Lower leg skin (tissue), 4 donors: ENCODE results near the gene BEND5. TPM values are rescaled to one million over a fixed set of nuclear protein-coding genes. Genes with fewer than 3 reads are reported as not detected.

Experiments
- DNase-seq, 2 donors: peaks; one replicate each; pipeline ENCODE4 v3.0.0-alpha.2; 2019; ENCODE audit warnings: low spot score in 2 of 2
- H3K4me3 ChIP-seq: fragments of 200-600 bp; sonication (generic); 2 replicates; pipeline ENCODE4 v1.5.1; 2017; ENCODE audit warnings: mild to moderate bottlenecking, low read depth; ENCODE audit not compliant: poor library complexity, severe bottlenecking
- CTCF ChIP-seq, 3 donors: fragments of 450-650 bp; IDR thresholded peaks; one replicate each; pipeline ENCODE4 v1.5.1; 2016; ENCODE audit warnings: antibody characterized with exemption in 3 of 3, mild to moderate bottlenecking in 3 of 3, moderate library complexity in 2 of 3
- POLR2A ChIP-seq, 2 donors: fragments of 450-650 bp; IDR thresholded peaks; one replicate each; pipeline ENCODE4 v1.6.1; 2016 to 2017; ENCODE audit warnings: antibody characterized with exemption in 2 of 2, mild to moderate bottlenecking in 1 of 2, moderate library complexity in 1 of 2
- WGBS, 2 donors: methylation state at CpG; one replicate each; pipeline ENCODE4 v1.1.5; 2018; 5-methylcytosine and 5-hydroxymethylcytosine counted together
- intact Hi-C: fragments of 100-400 bp; cut with DNase I; formaldehyde crosslinking; loops from one replicate; pipeline ENCODE4 v1.15.0; 2023; ENCODE audit warnings: low total_unique reads
- total RNA-seq, 4 donors: library from RNA; depleted of rRNA; stranded (reverse); fragments of >200 nt; gene quantifications; one replicate each; pipeline ENCODE4 v1.1.0, GENCODE V29; 2016

The BEND5 gene
- total RNA-seq: 1 to 10 TPM in 2 of 4 donors, under 1 TPM in 1, not detected in 1; 0.67 to 2.5 (median 1.1) TPM

GRCh38 chr1:48776393-48777218, at the start of gene BEND5:
BEND5 (minus strand) TSS chr1:48776891; CDS start chr1:48776831, 60 bp downstream.
- intact Hi-C loops: no loop called here
- 1 to 2% methylated on average over 33 to 36 of the region's 73 CpGs for WGBS, 2 donors
- TF ChIP-seq POLR2A (IDR thresholded peaks at IDR 0.05): no peak
- TF ChIP-seq CTCF (IDR thresholded peaks at IDR 0.05): no peak
- peak within 1 kb of the TSS; percentile 67 for H3K4me3 ChIP-seq
- DNase-seq: peak; percentile 16 to 90

GRCh38 chr1:48823168-48823567, 46.5 kb upstream of the BEND5 start:
- no peak for DNase-seq
- intact Hi-C loops: no loop called here
- no peak overlapping the region for H3K4me3 ChIP-seq
- TF ChIP-seq POLR2A (IDR thresholded peaks at IDR 0.05) (no peak), CTCF (IDR thresholded peaks at IDR 0.05) (no peak)

- no peak overlapping the region for H3K4me3 ChIP-seq
- 85 to 94% methylated on average over 3 of the region's 3 CpGs for WGBS, 2 donors
- TF ChIP-seq CTCF (IDR thresholded peaks at IDR 0.05): no peak
- no peak for TF ChIP-seq POLR2A (IDR thresholded peaks at IDR 0.05)
- intact Hi-C loops: no loop called here
- no peak for DNase-seq
Observed at GRCh38 chr1:48820491-48820890, 43.8 kb upstream of the BEND5 start.

GRCh38 chr1:48817505-48818114, 40.9 kb upstream of the BEND5 start:
- WGBS, 2 donors: 77 to 79% methylated on average over 4 of the region's 4 CpGs
- no peak overlapping the region for H3K4me3 ChIP-seq
- TF ChIP-seq CTCF (IDR thresholded peaks at IDR 0.05) (no peak), POLR2A (IDR thresholded peaks at IDR 0.05) (no peak)
- peak in 1 of 2 donors; percentile 20 for DNase-seq
- intact Hi-C loops: no loop called here

- intact Hi-C loops: no loop called here
- TF ChIP-seq CTCF (IDR thresholded peaks at IDR 0.05) (no peak), POLR2A (IDR thresholded peaks at IDR 0.05) (no peak)
- 61 to 69% methylated on average over 4 of the region's 4 CpGs for WGBS, 2 donors
- no peak for DNase-seq
- H3K4me3 ChIP-seq: no peak overlapping the region
Observed at GRCh38 chr1:48810740-48811139, 34.0 kb upstream of the BEND5 start.
